Activated CD8-positive, alpha-beta memory T cell treated with anti-CD3 and anti-CD28 coated beads for 24 hours (primary cell): ENCODE measurements around the gene FNDC4.
"Not testable (repeated sequence)": the region's sequence is repeated elsewhere in the genome, so short reads cannot be mapped to it uniquely, and the experiment has no call there.

Source experiments
- DNase-seq: peaks from one replicate; pipeline ENCODE4 v3.0.0-alpha.2; 2020

FNDC4 gene

DNA sequence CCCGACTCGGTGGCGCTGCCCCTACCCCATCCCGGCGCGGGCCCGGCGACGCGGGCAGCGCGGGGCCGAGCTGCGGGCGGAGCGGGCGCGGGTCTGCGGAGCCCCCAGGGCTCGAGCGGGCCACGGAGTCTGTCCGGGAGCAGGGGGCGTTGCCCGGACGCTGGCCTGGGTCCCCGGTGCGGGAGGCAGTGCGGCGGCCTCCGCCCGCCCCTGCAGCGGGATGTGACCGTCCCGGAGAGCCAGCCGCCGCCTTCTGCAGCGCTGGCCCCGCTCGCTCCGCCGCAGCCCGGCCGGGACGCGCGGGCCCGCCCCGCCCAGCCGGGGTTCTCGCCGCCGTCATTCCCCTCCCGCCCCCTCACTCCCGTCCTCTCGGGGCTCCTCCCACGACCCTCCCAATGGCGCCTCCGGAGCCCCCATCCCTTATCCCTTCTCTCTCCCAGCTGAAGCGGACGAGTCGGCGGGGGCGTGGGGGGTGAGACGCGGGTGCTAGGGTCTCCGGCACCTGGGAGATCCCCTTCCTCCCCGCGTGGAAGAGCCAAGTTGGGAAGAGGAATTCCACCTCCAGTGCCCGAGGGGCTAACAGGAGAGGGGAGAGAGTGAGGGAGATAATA is at the start of gene FNDC4:
TSS of gene FNDC4 (minus strand) at position 257 of the 611 bp plus-strand sequence. CDS start 521 bp downstream, outside the sequence.
- DNase-seq: no peak

- no peak for DNase-seq
These were observed 49.3 kb upstream of the FNDC4 start for GRCh38 chr2:27544143-27544821.

DNA sequence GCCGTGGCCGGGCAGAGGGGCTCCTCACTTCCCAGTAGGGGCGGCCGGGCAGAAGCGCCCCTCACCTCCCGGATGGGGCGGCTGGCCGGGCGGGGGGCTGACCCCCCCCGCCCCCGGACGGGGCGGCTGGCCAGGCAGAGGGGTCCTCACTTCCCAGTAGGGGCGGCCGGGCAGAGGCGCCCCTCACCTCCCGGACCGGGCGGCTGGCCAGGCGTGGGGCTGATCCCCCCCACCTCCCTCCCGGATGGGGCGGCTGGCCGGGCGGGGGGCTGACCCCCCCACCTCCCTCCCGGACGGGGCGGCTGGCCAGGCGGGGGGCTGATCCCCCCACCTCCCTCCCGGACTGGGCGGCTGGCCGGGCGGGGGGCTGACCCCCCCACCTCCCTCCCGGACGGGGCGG is 44.6 kb upstream of the FNDC4 start:
- DNase-seq: not testable (repeated sequence)

GRCh38 chr2:27538839-27539450 is 43.9 kb upstream of the FNDC4 start:
- DNase-seq: not testable (repeated sequence)

DNA sequence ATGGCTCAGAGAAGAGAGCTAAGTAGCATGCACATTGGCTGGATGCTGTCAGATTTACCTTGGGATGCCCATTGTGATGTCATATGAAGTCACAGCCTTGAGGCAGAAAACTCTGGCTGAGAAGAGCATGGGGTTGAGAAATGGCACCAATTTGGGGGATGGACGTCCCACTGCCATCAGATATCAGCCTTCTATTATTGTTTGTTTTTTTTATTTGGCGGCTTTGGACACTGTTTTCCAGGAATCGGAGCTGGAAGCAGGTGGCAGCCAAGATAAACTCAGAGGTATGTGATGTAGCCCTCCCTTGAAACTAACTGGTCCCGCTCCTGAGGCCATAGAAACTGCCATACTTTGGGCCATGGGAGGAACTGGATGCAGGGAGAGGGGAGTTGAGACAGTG is 42.3 kb upstream of the FNDC4 start:
- DNase-seq: no peak

DNA sequence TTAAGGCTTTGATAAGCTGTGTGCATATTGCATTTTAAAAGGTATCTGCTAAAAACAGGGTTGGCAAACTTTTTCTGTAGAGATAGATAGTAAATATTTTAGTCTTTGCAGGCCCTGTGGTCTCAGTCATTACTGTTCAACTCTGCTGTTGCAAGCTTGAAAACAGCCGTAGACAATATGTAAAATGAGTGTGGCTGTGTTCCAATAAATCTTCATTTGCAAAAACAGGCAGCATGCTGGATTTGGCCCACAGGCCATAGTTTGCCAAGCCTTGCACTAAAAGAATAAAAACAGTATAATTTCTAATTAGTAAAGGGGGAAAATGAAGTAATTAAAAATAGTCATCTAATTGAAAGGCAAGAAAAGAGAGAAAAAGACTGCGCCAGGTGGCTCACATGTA is 37.0 kb upstream of the FNDC4 start:
- no peak for DNase-seq

DNA sequence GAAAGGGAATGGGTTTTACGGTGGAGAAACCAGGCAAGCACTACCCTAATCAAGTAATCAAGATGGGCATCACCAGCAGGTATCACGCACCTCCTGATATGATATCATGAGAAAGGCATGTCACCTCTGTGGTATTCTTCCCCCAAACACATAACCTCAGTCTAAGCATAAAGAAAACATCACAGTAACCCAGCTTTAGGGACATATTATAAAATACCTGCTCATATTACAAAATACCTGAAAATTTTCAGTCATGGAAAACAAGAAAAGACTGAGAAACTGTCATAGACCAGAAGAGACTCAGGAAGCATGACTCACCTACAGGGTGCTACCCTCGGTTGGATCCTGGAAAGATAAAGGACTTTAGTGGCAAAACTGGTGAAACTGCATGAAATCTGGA is 32.2 kb upstream of the FNDC4 start:
- no peak for DNase-seq

GRCh38 chr2:27522400-27522945 is 27.5 kb upstream of the FNDC4 start:
- no peak for DNase-seq

DNA sequence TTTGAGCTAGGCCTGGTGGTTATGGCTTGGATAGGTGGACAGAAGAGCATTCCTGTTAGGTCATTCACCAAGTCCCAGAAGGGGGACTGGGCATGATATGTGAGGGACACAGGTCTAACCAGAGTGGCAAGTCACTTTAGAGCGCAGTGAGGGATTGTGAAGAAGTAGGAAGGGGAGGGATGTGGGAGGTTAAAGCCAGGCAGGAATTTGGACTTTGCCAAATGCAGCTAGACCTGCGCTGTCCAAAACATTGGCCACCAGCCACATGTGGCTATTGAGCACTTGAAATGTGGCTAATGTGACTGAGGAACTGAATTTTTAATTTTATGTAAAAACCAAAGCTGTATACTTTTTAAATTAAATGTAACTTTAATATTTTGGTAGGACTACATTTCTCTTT is 25.3 kb upstream of the FNDC4 start:
- no peak for DNase-seq

DNA sequence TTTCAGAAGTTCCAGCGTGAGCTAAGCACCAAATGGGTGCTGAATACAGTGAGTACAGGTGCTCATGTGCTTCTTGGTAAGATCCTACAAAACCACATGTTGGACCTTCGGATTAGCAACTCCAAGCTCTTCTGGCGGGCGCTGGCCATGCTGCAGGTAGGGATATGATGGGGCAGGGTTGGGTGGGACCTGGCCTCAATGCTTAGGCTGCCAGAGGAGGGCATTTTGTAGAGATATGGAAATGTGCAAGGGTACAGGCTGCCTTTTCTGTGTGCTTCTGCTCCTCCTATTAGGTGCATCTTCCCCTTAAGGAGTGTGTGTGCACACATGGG is 23.7 kb upstream of the FNDC4 start:
- DNase-seq: no peak

DNA sequence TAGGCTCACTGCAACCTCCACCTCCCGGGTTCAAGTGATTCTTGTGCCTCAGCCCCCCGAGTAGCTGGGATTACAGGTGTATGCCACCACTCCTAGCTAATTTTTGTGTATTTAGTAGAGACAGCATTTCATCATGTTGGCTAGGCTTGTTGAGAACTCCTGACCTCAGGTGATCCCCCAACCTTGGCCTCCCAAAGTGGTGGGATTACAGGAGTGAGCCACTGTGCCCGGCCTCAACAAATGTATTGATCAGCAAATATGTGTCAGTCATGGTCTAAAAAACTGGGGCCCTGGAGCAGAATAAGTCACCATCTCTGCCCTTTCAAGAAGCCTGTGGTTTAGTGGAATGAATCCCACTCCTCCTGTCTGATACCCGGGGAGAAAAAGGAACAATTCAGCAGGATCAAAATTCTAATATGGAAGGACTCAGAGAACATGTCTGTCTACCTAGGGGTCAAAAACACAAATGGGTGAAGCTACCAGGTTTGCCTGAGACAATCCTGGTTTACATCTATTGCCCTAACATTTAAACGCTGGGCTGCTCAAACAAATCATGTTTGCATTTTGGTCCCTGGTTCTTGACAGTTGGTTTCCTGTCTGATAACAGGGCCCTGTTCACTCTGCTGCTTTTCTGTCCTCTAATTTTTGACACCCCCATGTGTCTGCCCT is 23.2 kb upstream of the FNDC4 start:
- no peak for DNase-seq

- no peak for DNase-seq
These were observed 14.3 kb upstream of the FNDC4 start for GRCh38 chr2:27509326-27509725.

- no peak for DNase-seq
These were observed 12.3 kb upstream of the FNDC4 start for GRCh38 chr2:27507293-27507692.

GRCh38 chr2:27506587-27506986 is 11.6 kb upstream of the FNDC4 start:
- DNase-seq: no peak

DNA sequence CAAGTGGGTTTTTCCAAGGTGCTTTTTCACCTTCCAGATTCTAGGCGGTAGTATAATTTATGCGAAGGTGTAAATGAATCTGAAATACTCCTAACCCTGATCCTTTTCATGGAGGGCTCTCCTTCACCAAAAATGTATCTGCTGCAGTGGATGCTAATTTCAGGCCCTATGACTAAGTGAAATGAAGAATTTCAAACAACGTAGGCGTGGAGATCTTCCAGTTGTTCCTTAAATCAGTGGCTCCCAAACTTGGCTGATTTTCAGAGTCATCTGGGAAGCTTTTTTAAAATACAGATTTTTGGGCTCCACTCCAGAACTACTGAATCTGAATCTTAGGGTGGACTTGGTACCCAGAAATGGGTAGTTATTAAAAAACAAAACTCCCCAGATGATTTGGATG is 7.1 kb upstream of the FNDC4 start:
- no peak for DNase-seq

DNA sequence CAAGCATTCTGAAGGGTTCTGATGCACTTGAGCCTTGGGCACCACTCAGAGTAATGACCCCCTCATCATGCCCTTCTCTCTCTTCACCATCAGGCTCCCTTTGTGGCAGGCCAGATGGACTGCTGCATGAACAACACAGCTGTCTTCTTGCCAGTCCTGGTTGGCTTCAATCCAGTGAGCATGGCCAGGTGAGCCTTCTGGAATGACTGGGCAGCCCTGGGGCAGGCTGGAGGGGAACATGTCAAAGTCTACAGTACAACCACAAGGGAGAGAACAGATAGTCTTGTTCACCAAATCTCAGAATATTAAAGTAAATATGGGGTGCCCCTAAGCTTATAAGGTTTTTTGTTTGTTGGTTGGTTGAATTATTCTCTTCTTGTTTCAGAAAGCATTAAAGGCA is 6.0 kb upstream of the FNDC4 start:
- no peak for DNase-seq

- no peak for DNase-seq
These were observed 4.0 kb upstream of the FNDC4 start for GRCh38 chr2:27498975-27499374.

DNA sequence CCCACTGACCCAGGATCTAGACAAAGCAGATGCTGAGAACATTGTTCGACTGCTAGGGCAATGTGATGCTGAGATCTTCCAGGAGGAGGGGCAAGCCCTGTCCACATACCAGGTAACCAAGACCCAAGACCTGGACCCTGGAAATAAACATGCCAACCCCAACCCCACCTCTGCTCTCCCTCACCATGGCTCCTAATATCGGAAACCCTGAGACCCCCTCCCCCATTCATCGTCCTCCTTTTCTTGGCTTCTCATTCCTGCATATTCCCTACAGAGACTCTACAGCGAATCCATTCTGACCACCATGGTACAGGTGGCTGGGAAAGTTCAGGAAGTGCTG is 2.3 kb upstream of the FNDC4 start:
- no peak for DNase-seq

DNA sequence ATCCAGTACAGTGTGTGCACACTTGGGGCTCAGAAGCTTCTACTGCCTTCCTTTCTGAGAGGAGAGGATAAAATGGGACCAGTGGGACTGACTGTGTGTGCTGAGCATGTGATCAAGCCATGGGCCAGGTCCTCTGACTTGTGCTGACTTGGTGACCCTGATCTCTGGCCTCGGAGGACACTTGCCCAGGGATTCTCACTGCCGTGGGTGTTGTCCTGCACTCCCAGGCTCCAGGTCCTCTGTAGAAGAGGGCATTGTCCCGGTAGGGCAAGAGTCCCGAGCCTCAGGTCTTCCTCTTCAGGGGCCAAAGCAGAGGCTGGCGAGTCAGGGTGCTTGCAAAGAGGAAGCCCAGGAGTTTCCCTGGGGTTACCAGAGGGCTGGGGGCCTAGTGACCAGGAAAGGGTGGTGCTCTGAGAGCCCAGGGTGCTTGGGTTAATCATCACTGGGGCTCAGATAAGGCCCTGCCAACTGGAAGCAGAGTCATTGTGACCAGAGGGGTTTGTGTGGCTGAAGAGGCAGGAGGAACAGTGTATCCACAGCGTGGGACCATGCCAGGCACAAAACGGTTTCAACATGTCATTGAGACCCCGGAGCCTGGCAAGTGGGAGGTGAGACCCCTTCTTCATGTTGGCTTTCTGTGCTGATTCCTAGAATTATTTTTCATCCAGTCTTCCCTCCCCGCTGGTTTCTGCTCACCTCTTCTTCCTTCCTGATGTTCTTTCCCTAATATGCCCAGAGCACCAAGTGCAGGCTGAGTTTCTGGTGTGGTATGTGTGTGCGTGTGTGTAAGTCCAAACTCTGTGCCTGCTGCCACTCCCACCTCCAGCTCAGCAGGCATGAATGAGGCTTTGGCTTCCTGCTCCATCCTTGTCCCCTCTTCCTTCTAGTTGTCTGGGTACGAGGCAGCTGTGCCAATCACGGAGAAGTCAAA is 1.6 kb upstream of the FNDC4 start, which contains the start of gene GCKR:
TSS of gene GCKR (plus strand) at position 483 of the 931 bp plus-strand sequence. CDS start at position 549, 66 bp downstream.
- no peak for DNase-seq

DNA sequence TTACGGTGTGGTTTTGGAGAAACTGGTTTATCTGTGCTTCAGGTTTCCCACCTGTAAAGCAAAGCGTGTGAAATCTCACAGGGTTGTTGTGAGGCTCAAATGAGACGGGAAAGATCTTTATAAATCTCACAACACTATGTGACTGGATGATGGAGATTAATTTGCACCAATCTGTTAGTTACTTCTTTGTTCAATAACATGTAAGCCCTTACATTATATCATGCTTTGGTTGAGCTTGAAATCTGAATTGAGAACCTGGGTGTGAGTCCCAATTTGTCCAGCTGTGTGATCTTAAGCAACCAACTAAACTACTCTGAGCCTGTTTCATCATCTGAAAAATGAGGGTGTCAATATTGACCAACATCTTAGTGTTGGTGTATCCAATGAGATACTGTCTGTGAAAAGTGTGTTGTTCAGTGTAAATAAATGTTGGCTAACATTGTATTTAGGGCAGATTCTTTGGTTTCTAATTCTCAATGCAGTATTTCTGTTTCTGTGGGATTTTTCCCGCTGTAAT is 898 bp upstream of the FNDC4 start:
- no peak for DNase-seq

DNA sequence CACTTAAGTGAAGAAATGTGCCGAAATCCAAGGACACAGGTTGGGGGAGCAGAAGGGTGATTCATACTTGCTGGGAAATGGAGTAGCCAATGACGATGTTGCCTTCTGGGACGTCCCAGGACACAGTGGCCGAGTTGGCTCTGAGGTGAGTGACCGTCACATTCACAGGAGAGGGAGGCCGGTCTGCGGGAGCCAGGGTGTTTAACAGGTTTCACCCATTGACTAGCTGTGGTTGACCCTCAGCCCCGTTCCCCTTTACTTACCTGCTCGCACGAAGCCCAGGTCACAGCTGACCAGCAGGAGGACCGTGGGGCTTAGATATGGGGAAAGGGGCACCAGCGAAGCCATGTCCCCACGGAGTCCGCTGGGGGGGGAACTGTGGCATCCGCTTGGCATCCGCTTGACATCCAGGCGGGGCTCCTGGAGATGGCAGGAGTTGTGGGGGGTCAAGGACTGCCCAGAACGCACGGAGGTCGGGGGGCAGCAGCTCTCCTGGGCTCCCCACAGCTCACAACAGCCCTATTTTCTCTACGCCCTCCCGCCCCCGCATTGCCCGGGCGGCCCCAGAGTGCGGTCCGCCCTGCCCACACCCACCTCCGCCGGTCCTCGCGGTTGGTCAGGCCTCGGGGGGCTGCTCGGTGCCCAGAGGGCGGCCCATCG is 586 bp downstream of the FNDC4 start:
- DNase-seq: no peak

- DNase-seq: no peak
These were observed 1.1 kb downstream of the FNDC4 start for GRCh38 chr2:27493948-27494283.
